Measurements from ENCODE around the gene L2HGDH. TPM values are rescaled to one million over a fixed set of nuclear protein-coding genes. Genes with fewer than 3 reads are reported as not detected.

L2HGDH gene
- total RNA-seq, 1 experiment from 2014 or later: 27.8 TPM

DNA sequence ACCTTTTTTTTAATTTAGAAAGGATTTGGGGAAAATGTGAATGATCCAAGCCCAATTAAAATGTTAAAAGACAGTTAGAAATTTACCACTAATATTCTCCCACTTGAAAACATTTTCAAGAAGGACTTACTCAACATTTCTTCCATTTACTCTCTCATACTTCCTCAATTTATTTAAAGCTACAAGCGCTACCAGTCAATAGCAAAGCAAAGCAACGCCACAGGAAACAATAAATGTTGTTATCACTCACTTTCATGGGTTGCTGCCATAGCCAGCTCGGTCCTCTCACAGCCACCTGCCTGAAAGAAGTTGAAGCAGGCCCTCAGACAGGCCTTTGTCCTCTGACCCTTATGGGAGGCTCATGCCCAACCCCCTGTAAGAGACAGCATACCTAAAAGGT, 74.6 kb downstream of the L2HGDH start:
- Histone ChIP-seq H3F3A (ENCODE audit: low read length, unreplicated experiment) (peaks cover 9% of the 10 kb centered on the region), H2AFZ (ENCODE audit: low read length) (no peak overlapping the region), H3K9me3 (ENCODE audit: low read length) (no peaks in the 10 kb centered on the region), H3K36me3 (ENCODE audit: low read depth, low read length) (no peaks in the 10 kb centered on the region), H3K4me2 (ENCODE audit: low read length) (no peak overlapping the region), H3K9ac (ENCODE audit: low read length) (no peak overlapping the region), H3K9me2 (replicated peaks; ENCODE audit: low read length) (no peaks in the 10 kb centered on the region), H4K20me1 (ENCODE audit: low read length) (no peaks in the 10 kb centered on the region), H3K79me2 (ENCODE audit: low read length) (no peaks in the 10 kb centered on the region), H3K27ac (ENCODE audit: low read length) (no peak overlapping the region), H3K4me1 (ENCODE audit: insufficient read depth, low read length) (peaks cover 20% of the 10 kb centered on the region), H3K4me3 (ENCODE audit: low read length) (no peak overlapping the region), H3K27me3 (ENCODE audit: low read length) (no peaks in the 10 kb centered on the region)
- intact Hi-C loops (cut with micrococcal nuclease): no loop called here
- ChIA-PET CTCF (no interaction called here), POLR2A (ENCODE audit: unreplicated experiment) (no interaction called here)
- TF ChIP-seq EZH2 (IDR thresholded peaks at IDR 0.05; ENCODE audit: low read length, unreplicated experiment) (no peak), EZH2phosphoT487 (IDR thresholded peaks at IDR 0.05; ENCODE audit: borderline replicate concordance, low read length) (no peak)
- TF ChIP-seq, protein P1, sequence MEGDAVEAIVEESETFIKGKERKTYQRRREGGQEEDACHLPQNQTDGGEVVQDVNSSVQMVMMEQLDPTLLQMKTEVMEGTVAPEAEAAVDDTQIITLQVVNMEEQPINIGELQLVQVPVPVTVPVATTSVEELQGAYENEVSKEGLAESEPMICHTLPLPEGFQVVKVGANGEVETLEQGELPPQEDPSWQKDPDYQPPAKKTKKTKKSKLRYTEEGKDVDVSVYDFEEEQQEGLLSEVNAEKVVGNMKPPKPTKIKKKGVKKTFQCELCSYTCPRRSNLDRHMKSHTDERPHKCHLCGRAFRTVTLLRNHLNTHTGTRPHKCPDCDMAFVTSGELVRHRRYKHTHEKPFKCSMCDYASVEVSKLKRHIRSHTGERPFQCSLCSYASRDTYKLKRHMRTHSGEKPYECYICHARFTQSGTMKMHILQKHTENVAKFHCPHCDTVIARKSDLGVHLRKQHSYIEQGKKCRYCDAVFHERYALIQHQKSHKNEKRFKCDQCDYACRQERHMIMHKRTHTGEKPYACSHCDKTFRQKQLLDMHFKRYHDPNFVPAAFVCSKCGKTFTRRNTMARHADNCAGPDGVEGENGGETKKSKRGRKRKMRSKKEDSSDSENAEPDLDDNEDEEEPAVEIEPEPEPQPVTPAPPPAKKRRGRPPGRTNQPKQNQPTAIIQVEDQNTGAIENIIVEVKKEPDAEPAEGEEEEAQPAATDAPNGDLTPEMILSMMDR (conservative IDR thresholded peaks at IDR 0.05; ENCODE audit: low read depth, low read length): no peak
- DNase-seq (no peak), ATAC-seq (no peak)
- BruUV-seq (replicated peaks): no TSS peak

DNA sequence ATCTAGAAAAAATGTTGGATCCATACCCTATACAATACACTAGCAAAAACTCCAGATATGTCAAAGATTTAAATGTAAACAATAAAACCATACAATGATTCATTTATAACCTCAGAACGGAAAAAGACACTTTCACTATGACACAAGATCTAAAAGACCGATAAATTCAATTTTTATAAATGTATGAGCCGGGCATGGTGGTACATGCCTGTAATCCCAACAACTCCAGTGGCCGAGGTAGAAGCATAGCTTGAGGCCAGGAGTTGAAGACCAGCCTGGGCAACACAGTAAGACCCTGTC, 78.1 kb downstream of the L2HGDH start:
- Histone ChIP-seq H3K79me2 (ENCODE audit: low read length) (peaks cover 21% of the 10 kb centered on the region), H3K27ac (ENCODE audit: low read length) (peak overlapping the region; percentile 33), H3K4me3 (ENCODE audit: low read length) (peak overlapping the region; percentile 51), H3K9me3 (ENCODE audit: low read length) (no peaks in the 10 kb centered on the region), H3K27me3 (ENCODE audit: low read length) (no peaks in the 10 kb centered on the region), H3K9ac (ENCODE audit: low read length) (no peak overlapping the region), H3K4me1 (ENCODE audit: insufficient read depth, low read length) (peaks cover 34% of the 10 kb centered on the region), H3K9me2 (replicated peaks; ENCODE audit: low read length) (no peaks in the 10 kb centered on the region), H3K36me3 (ENCODE audit: low read depth, low read length) (no peaks in the 10 kb centered on the region), H3F3A (ENCODE audit: low read length, unreplicated experiment) (peaks cover 10% of the 10 kb centered on the region), H2AFZ (ENCODE audit: low read length) (peak overlapping the region; percentile 50; the same call in 1 of the 2 replicates), H3K4me2 (ENCODE audit: low read length) (peak overlapping the region; percentile 97), H4K20me1 (ENCODE audit: low read length) (0 out of 2 replicates have a peak, but pooled peaks cover 5% of the 10 kb centered on the region)
- ATAC-seq (peak; percentile 8), DNase-seq (peak; percentile 57)
- POLR2A ChIA-PET (ENCODE audit: unreplicated experiment): no interaction called here
- no TSS peak for BruUV-seq (replicated peaks)
- intact Hi-C loops (cut with micrococcal nuclease): loop anchor here (1.0 to 5.0 kb wide), 2 partner anchors 118 to 298 kb away; partner anchors contain the start of genes MAP4K5 and VCPKMT
- CTCF ChIA-PET: no interaction called here
- TF ChIP-seq EZH2 (IDR thresholded peaks at IDR 0.05; ENCODE audit: low read length, unreplicated experiment) (no peak), EZH2phosphoT487 (IDR thresholded peaks at IDR 0.05; ENCODE audit: borderline replicate concordance, low read length) (no peak)
- TF ChIP-seq, protein P1 (conservative IDR thresholded peaks at IDR 0.05; ENCODE audit: low read depth, low read length): no peak

DNA sequence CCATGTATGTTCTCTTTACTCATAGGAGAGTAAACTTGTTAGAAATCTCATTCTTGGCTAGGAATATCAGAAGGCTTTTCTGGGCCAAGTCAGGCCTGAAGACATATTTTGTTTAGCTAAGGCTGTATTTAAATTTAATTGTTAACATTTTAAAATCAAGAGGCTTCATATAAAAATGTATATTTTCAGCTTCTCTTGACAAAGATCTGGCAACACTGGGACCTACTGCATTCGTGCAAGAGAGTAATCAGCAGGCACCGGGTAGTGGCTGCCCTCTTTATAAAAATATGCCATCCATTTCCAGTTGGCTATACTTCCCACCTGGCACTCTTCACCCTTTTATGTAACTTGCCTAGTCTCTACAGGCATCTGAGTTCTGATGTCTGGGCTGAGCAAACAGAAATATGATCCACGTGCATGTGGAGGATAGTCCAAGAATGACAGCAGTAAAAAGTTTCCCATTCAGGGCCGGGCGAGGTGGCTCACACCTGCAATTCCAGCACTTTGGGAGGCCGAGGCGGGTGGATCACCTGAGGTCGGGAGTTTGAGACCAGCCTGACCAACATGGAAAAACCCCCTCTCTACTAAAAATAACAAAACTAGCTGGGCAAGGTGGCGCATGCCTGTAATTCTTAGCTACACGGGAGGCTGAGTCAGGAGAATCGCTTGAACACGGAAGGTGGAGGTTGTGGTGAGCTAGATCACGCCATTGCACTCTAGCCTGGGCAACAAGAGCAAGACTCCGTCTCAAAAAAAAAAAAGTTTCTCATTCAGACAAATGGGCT, 78.7 kb downstream of the L2HGDH start:
- Histone ChIP-seq H3K4me2 (ENCODE audit: low read length) (peak overlapping the region; percentile 97), H3K36me3 (ENCODE audit: low read depth, low read length) (no peaks in the 10 kb centered on the region), H3F3A (ENCODE audit: low read length, unreplicated experiment) (peaks cover 10% of the 10 kb centered on the region), H3K9me2 (replicated peaks; ENCODE audit: low read length) (no peaks in the 10 kb centered on the region), H3K27ac (ENCODE audit: low read length) (peak overlapping the region; percentile 33), H3K27me3 (ENCODE audit: low read length) (no peaks in the 10 kb centered on the region), H3K4me1 (ENCODE audit: insufficient read depth, low read length) (peaks cover 34% of the 10 kb centered on the region), H3K79me2 (ENCODE audit: low read length) (peaks cover 27% of the 10 kb centered on the region), H3K4me3 (ENCODE audit: low read length) (peak overlapping the region; percentile 51), H3K9me3 (ENCODE audit: low read length) (no peaks in the 10 kb centered on the region), H3K9ac (ENCODE audit: low read length) (no peak overlapping the region), H4K20me1 (ENCODE audit: low read length) (0 out of 2 replicates have a peak, but pooled peaks cover 5% of the 10 kb centered on the region), H2AFZ (ENCODE audit: low read length) (peak overlapping the region; percentile 50; the same call in 1 of the 2 replicates)
- BruUV-seq (replicated peaks): no TSS peak
- ChIA-PET CTCF (no interaction called here), POLR2A (ENCODE audit: unreplicated experiment) (interaction anchor here (0.5 kb wide), 1 partner anchor 365 kb away, joined by 5 read pairs; no protein-coding TSS in a partner anchor)
- ATAC-seq: peak; percentile 52
- TF ChIP-seq, protein P1 (conservative IDR thresholded peaks at IDR 0.05; ENCODE audit: low read depth, low read length): no peak
- TF ChIP-seq EZH2 (IDR thresholded peaks at IDR 0.05; ENCODE audit: low read length, unreplicated experiment) (no peak), EZH2phosphoT487 (IDR thresholded peaks at IDR 0.05; ENCODE audit: borderline replicate concordance, low read length) (no peak)
- intact Hi-C loops (cut with micrococcal nuclease): loop anchor here (1.0 to 5.0 kb wide), 2 partner anchors 117 to 299 kb away; partner anchors contain the start of genes MAP4K5 and VCPKMT
- peak; percentile 81 for DNase-seq

All from PC-3 (cell line).